ENCODE measurements around the gene PKD1.

DNA sequence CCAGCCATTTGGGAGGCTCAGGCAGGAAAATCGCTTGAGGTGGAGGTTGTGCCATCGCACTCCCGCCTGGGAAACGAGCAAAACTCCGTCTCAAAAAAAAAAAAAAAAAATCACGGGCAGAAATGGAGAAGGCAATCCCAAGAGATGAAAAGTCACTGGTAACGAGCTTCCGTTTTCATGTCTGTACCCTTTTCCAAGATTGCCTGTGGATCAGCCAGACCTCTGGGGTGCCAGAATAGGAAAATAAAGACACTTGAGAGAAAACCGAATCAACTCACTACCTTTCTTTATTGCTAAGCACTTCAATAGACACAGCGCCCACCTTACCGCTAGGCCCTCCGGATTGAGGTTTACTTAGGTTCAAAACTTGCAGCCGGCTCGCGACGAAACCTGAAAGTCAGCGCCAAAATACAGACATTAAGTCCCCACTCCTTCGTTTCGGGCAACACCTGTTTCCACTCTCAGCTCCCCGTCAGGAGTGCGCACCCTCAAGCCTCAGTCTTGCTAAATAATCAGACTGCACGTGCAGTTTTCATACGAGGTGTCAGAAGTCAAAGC, 18.9 kb upstream of the PKD1 start:
- TF ChIP-seq CTCF (IDR thresholded peaks at IDR 0.05) (no peak), POLR2A (IDR thresholded peaks at IDR 0.05) (no peak)
